ENCODE measurements around the gene SH2D5. TPM values are rescaled to one million over a fixed set of nuclear protein-coding genes. Genes with fewer than 3 reads are reported as not detected.
"Not testable (repeated sequence)": the region's sequence is repeated elsewhere in the genome, so short reads cannot be mapped to it uniquely, and the experiment has no call there.

Gene SH2D5
- total RNA-seq, 1 donor from 2014 or later, result not detected

DNA sequence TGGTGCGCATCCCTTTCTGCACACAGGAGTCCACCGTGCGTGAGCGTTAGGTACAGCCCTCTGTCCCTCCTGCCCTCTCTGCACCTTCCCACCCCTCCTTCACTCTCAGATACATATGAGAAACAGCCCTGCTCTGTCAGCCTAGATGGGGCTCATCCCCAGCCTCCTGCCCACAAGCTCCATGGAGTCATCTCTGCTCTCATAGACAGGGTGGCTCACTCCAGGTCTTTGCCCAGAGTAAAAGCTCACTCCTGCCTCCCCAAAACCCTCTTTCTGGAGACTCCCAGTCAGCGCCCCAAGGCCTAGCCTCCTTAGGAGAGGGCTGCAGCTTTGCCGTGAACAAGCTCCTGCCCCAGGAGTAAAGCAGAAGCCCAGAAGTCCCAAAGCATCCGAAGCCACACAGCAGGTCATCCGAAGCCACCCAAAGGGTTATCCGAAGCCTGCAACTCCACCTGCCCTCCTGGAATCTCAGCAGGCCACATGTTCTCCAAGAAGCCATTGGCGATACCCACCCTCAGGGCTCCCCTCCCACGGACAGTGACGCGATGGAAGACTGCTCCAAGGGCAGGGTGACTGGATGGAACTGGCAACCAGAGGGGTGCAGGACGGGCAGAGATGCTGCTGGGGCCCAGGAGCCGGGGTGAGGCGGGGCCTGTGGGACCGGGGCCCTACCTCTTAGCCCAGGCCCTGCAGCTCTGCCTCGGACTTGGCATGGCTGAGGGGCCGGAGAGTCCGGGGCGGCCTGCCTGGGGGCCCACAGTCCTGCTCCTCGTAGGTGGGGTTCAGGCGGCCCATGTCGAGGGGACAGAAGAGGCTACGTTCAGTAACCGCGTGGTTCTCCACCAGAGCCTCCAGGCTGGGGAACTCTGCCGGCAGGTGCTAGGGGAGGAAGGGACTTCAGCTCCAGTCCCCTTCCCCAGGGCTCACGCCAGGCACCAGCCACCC lies 11.1 kb downstream of the SH2D5 start:
- DNase-seq (ENCODE audit: extremely low spot score in 2 of 2), result peak in 1 of 2 donors; percentile 82
- Histone ChIP-seq H3K27me3 (no peaks in the 10 kb centered on the region), H3K36me3 (no peaks in the 10 kb centered on the region), H3K4me3 (no peak overlapping the region), H3K4me1 (no peaks in the 10 kb centered on the region), H3K9me3 (no peaks in the 10 kb centered on the region), H3K27ac (no peak overlapping the region)
- no peak for TF ChIP-seq POLR2A (IDR thresholded peaks at IDR 0.05)
- TF ChIP-seq, protein P1, sequence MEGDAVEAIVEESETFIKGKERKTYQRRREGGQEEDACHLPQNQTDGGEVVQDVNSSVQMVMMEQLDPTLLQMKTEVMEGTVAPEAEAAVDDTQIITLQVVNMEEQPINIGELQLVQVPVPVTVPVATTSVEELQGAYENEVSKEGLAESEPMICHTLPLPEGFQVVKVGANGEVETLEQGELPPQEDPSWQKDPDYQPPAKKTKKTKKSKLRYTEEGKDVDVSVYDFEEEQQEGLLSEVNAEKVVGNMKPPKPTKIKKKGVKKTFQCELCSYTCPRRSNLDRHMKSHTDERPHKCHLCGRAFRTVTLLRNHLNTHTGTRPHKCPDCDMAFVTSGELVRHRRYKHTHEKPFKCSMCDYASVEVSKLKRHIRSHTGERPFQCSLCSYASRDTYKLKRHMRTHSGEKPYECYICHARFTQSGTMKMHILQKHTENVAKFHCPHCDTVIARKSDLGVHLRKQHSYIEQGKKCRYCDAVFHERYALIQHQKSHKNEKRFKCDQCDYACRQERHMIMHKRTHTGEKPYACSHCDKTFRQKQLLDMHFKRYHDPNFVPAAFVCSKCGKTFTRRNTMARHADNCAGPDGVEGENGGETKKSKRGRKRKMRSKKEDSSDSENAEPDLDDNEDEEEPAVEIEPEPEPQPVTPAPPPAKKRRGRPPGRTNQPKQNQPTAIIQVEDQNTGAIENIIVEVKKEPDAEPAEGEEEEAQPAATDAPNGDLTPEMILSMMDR (IDR thresholded peaks at IDR 0.05), result no peak
- TF ChIP-seq POLR2AphosphoS5 (IDR thresholded peaks at IDR 0.05; ENCODE audit: insufficient read depth in 1 of 2, low read depth in 1 of 2), result no peak
- intact Hi-C loops (cut with DNase I), result no loop called here

DNA sequence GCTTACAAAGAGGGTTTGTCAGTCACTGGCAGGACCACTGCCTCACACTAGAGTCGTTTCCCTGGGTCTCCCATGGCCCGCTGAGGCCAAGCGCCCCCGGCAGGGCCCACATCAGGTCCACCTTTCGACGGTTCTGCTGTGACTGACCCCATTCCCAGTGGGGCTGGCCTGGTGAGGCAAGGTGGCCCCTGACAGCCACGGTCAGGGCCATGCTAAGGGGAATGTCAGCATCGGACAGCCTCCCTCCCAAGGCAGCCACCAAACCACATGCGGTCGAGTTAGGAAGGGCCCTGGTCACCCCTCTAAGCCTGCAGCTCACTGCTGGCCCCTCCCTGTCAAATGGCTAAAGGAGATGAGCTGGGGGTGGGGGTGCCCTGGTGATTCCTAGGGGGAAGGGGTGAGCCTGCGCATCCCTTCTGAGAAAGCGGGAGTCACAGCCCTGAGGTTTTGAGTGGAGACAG lies 11.8 kb downstream of the SH2D5 start:
- H3K9me3 ChIP-seq, result no peaks in the 10 kb centered on the region
- no peak for DNase-seq (ENCODE audit: extremely low spot score in 2 of 2)
- no peaks in the 10 kb centered on the region for H3K36me3 ChIP-seq
- no peaks in the 10 kb centered on the region for H3K27me3 ChIP-seq
- no peak overlapping the region for H3K27ac ChIP-seq
- H3K4me3 ChIP-seq, result no peak overlapping the region
- no peaks in the 10 kb centered on the region for H3K4me1 ChIP-seq
- TF ChIP-seq, protein P1 (IDR thresholded peaks at IDR 0.05), result no peak
- no peak for TF ChIP-seq POLR2A (IDR thresholded peaks at IDR 0.05)
- no peak for TF ChIP-seq POLR2AphosphoS5 (IDR thresholded peaks at IDR 0.05; ENCODE audit: insufficient read depth in 1 of 2, low read depth in 1 of 2)
- intact Hi-C loops (cut with DNase I), result no loop called here

DNA sequence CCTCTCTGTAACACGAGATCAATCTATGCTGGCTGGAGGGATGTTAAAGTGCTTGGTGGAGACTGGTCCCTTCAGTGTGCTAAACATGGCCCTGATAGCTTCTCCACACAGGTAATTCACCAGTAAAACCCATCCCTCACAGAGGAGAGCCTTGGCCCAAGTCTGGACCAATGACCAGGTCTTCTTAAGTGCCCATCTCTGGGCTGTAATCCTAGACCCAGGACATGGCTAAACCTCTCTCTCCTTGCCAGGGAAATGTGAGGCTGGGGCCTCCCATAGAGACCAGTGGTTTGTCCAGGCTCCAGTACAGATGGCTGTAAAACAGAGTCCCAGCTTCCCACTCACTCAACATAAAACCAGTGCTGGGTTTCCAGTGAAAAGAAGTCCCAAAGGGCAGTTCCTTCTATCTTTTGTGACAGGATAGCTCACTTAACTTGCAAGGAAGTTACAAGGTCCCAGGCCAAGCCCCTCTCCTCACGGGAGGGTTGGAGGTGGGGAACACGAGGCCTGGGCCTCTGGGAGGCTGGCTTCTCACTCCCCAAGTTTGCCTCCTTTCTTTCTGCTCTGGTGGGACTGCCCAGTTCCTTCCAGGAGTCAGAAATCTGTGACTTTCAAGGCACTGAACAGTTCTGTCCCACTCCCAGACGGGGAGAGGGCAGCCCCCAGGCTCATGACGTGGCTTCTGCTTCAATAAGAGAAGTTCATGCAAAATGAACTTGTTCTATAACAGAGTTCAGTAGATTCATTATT lies 12.5 kb downstream of the SH2D5 start:
- no peak overlapping the region for H3K4me3 ChIP-seq
- no peak for TF ChIP-seq POLR2A (IDR thresholded peaks at IDR 0.05)
- TF ChIP-seq, protein P1 (IDR thresholded peaks at IDR 0.05), result no peak
- no peak for TF ChIP-seq POLR2AphosphoS5 (IDR thresholded peaks at IDR 0.05; ENCODE audit: insufficient read depth in 1 of 2, low read depth in 1 of 2)
- H3K9me3 ChIP-seq, result no peaks in the 10 kb centered on the region
- H3K4me1 ChIP-seq, result no peaks in the 10 kb centered on the region
- H3K36me3 ChIP-seq, result no peaks in the 10 kb centered on the region
- H3K27me3 ChIP-seq, result no peaks in the 10 kb centered on the region
- DNase-seq (ENCODE audit: extremely low spot score in 2 of 2), result no peak
- H3K27ac ChIP-seq, result no peak overlapping the region
- intact Hi-C loops (cut with DNase I), result no loop called here

DNA sequence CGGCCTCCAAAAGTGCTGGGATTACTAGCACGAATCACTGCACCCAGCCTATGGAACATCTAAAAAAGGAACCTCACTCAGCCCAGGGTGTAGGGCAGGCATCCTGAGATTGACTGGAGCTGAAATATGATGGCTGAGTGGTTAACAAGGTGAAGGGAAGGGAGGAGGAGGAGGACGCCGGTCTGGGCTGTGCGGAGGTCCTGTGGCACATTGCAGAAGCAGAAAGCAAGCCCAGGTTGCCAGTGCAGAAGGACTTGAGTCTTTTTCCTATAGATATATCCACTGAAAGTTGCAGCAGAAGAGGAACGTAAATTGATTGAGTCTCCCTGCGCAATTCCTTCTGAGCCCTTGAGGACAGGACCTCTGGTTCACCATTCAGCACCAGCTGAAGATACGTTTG lies 13.2 kb downstream of the SH2D5 start:
- Histone ChIP-seq H3K36me3 (no peaks in the 10 kb centered on the region), H3K4me3 (no peak overlapping the region), H3K4me1 (no peaks in the 10 kb centered on the region), H3K27ac (no peak overlapping the region), H3K9me3 (no peaks in the 10 kb centered on the region), H3K27me3 (no peaks in the 10 kb centered on the region)
- no peak for DNase-seq (ENCODE audit: extremely low spot score in 2 of 2)
- intact Hi-C loops (cut with DNase I), result no loop called here
- no peak for TF ChIP-seq POLR2A (IDR thresholded peaks at IDR 0.05)
- no peak for TF ChIP-seq POLR2AphosphoS5 (IDR thresholded peaks at IDR 0.05; ENCODE audit: insufficient read depth in 1 of 2, low read depth in 1 of 2)
- TF ChIP-seq, protein P1 (IDR thresholded peaks at IDR 0.05), result no peak

DNA sequence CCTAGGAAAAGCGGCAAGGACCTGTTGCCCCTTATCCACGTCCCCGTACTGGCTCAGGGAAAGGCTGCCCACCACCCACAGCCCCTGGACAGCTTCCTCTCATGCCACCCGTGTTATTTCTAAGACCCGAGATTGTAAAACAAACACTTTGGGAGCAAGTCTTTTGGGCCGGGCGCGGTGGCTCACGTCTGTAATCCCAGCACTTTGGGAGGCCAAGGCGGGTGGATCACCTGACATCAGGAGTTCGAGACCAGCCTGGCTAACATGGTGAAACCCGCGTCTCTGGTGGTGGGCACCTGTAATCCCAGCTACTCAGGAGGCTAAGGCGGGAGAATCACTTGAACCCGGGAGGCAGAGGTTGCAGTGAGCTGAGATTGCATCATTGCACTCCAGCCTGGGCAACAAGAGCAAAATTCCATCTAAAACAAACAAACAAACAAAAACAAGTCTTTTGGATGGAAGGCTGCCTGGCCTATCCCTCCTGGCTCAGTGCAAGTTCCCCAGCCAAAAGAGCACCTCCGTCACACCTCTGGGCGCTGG lies 14.1 kb downstream of the SH2D5 start:
- H3K36me3 ChIP-seq; intact Hi-C loops (cut with DNase I); H3K9me3 ChIP-seq; H3K27ac ChIP-seq; DNase-seq (ENCODE audit: extremely low spot score in 2 of 2); H3K27me3 ChIP-seq; H3K4me1 ChIP-seq: not testable (repeated sequence)
- H3K4me3 ChIP-seq, result peak overlapping the region; percentile 43 to 65
